Mesenchymal stem cell (in vitro differentiated cells and primary cell): Measurements from ENCODE around the gene HOXB4.

Experiments
- DNase-seq: peaks from one replicate; pipeline ENCODE4 v3.0.0-alpha.2; 2013
- H2AFZ ChIP-seq: one replicate; pipeline ENCODE4 v1.6.1; 2013; ENCODE audit warnings: low read depth, mild to moderate bottlenecking, control low read depth, inconsistent platforms, low read length, moderate library complexity
- H2AK5ac ChIP-seq: 2 replicates; pipeline ENCODE4 v1.6.1; 2013; ENCODE audit warnings: low read length, moderate library complexity, mild to moderate bottlenecking, inconsistent platforms; ENCODE audit not compliant: severe bottlenecking
- H2BK120ac ChIP-seq: one replicate; pipeline ENCODE4 v1.6.1; 2013; ENCODE audit warnings: low read depth, mild to moderate bottlenecking, inconsistent platforms, low read length, moderate library complexity
- H2BK12ac ChIP-seq, 2 experiments: one replicate each; pipeline ENCODE4 v1.6.1; 2013; ENCODE audit warnings: inconsistent platforms in 2 of 2, low read length in 2 of 2, mild to moderate bottlenecking in 2 of 2, moderate library complexity in 2 of 2, control low read depth in 1 of 2
- H2BK15ac ChIP-seq: one replicate; pipeline ENCODE4 v1.6.1; 2013; ENCODE audit warnings: mild to moderate bottlenecking, low read depth, inconsistent platforms; ENCODE audit not compliant: poor library complexity, severe bottlenecking
- H2BK5ac ChIP-seq: 2 replicates; pipeline ENCODE4 v1.6.1; 2013; ENCODE audit warnings: low read depth, mild to moderate bottlenecking, low read length, control low read depth, inconsistent platforms; ENCODE audit not compliant: poor library complexity, severe bottlenecking
- H3K14ac ChIP-seq, 2 experiments: one replicate each; pipeline ENCODE4 v1.6.1; 2013; ENCODE audit warnings: inconsistent platforms in 2 of 2, low read length in 2 of 2, control low read depth in 1 of 2, mild to moderate bottlenecking in 1 of 2, moderate library complexity in 1 of 2
- H3K18ac ChIP-seq, 2 experiments: one replicate each; pipeline ENCODE4 v1.6.1; 2013; ENCODE audit warnings: inconsistent platforms in 2 of 2, low read length in 2 of 2, control low read depth in 1 of 2, low read depth in 1 of 2, mild to moderate bottlenecking in 1 of 2
- H3K23ac ChIP-seq, 2 experiments: one replicate each; pipeline ENCODE4 v1.6.1; 2013; ENCODE audit warnings: inconsistent platforms in 2 of 2, low read length in 2 of 2, mild to moderate bottlenecking in 2 of 2, moderate library complexity in 2 of 2, control low read depth in 1 of 2
- H3K27ac ChIP-seq: 2 replicates; pipeline ENCODE4 v1.5.1; 2013; ENCODE audit warnings: mild to moderate bottlenecking, moderate library complexity, low read length, control low read depth, inconsistent platforms; ENCODE audit not compliant: poor library complexity, severe bottlenecking
- H3K27me3 ChIP-seq, 2 experiments: 2 replicates each; pipeline versions ENCODE4 v1.6.1 to v1.7.0; 2013; ENCODE audit warnings: low read length in 2 of 2, mild to moderate bottlenecking in 2 of 2, moderate library complexity in 2 of 2, control low read depth in 1 of 2, inconsistent platforms in 1 of 2; ENCODE audit not compliant: control insufficient read depth in 1 of 2, insufficient read depth in 1 of 2
- H3K36me3 ChIP-seq, 2 experiments: 2 replicates each; pipeline versions ENCODE4 v1.6.1 to v1.7.0; 2013; ENCODE audit warnings: low read length in 2 of 2, control low read depth in 1 of 2, inconsistent platforms in 1 of 2, low read depth in 1 of 2, mild to moderate bottlenecking in 1 of 2; ENCODE audit not compliant: insufficient read depth in 2 of 2, control insufficient read depth in 1 of 2
- H3K4ac ChIP-seq, 2 experiments: one replicate each; pipeline ENCODE4 v1.6.1; 2013; ENCODE audit warnings: inconsistent platforms in 2 of 2, low read length in 2 of 2, mild to moderate bottlenecking in 2 of 2, moderate library complexity in 2 of 2, control low read depth in 1 of 2, low read depth in 1 of 2
- H3K4me1 ChIP-seq: 2 replicates; pipeline ENCODE4 v1.6.1; 2013; ENCODE audit warnings: low read depth, low read length, control low read depth; ENCODE audit not compliant: control insufficient read depth, insufficient read depth
- H3K4me2 ChIP-seq: 2 replicates; pipeline ENCODE4 v1.6.1; 2013; ENCODE audit warnings: low read length, mild to moderate bottlenecking, inconsistent platforms; ENCODE audit not compliant: poor library complexity, severe bottlenecking
- H3K4me3 ChIP-seq, 2 experiments: 2 replicates each; pipeline versions ENCODE4 v1.5.1 to v1.7.0; 2013; ENCODE audit warnings: low read length in 2 of 2, mild to moderate bottlenecking in 2 of 2, control low read depth in 1 of 2, low read depth in 1 of 2; ENCODE audit not compliant: insufficient read depth in 1 of 2
- H3K79me1 ChIP-seq: replicated peaks from 2 replicates; pipeline ENCODE4 v1.6.1; 2013; ENCODE audit warnings: mild to moderate bottlenecking, control low read depth, low read length, inconsistent platforms; ENCODE audit not compliant: poor library complexity, severe bottlenecking
- H3K9ac ChIP-seq: 2 replicates; pipeline ENCODE4 v1.7.0; 2013; ENCODE audit warnings: mild to moderate bottlenecking, low read length, moderate library complexity
- H3K9me3 ChIP-seq: 2 replicates; pipeline ENCODE4 v1.7.0; 2013; ENCODE audit warnings: mild to moderate bottlenecking, low read length; ENCODE audit not compliant: control insufficient read depth
- H4K8ac ChIP-seq: one replicate; pipeline ENCODE4 v1.6.1; 2013; ENCODE audit warnings: inconsistent platforms, mild to moderate bottlenecking, low read length, moderate library complexity
- H4K91ac ChIP-seq: one replicate; pipeline ENCODE4 v1.6.1; 2013; ENCODE audit warnings: mild to moderate bottlenecking, low read length, inconsistent platforms
- WGBS: methylation state at CpG from one replicate; pipeline ENCODE4 v1.1.7; 2013; ENCODE audit warnings: mixed read lengths; 5-methylcytosine and 5-hydroxymethylcytosine counted together

HOXB4 gene

GRCh38 chr17:48610282-48611211 lies 32.4 kb upstream of the HOXB4 start, which contains the start of gene HOXB7:
HOXB7 (minus strand) TSS chr17:48611017; CDS start chr17:48610918, 99 bp downstream.
- Histone ChIP-seq H3K36me3 (peaks cover 5 to 13% of the 10 kb centered on the region in 2 experiments), H3K4me2 (peak within 1 kb of the TSS; percentile 97), H3K18ac (peak within 1 kb of the TSS; percentile 99), H3K27me3 (peaks cover 8 to 16% of the 10 kb centered on the region in 2 experiments), H2BK12ac (peak within 1 kb of the TSS; percentile 85 to 94), H2BK120ac (peak within 1 kb of the TSS; percentile 99), H3K79me1 (peaks cover 14% of the 10 kb centered on the region), H3K9me3 (no peaks in the 10 kb centered on the region), H2AFZ (no peak within 1 kb of the TSS), H4K8ac (peak within 1 kb of the TSS; percentile 96), H2AK5ac (peak within 1 kb of the TSS; percentile 76), H2BK5ac (peak within 1 kb of the TSS; percentile 98), H3K4me3 (peak within 1 kb of the TSS; percentile 67 to 87), H3K9ac (peak within 1 kb of the TSS; percentile 98), H3K23ac (peak within 1 kb of the TSS; percentile 86 to 97), H3K4ac (peak within 1 kb of the TSS; percentile 97 to 99), H4K91ac (peak within 1 kb of the TSS; percentile 100), H3K14ac (peak within 1 kb of the TSS; percentile 50 to 93), H2BK15ac (peak within 1 kb of the TSS; percentile 87), H3K4me1 (peaks cover 25% of the 10 kb centered on the region), H3K27ac (peak within 1 kb of the TSS; percentile 64)
- DNase-seq: peak; percentile 82
- under 1% methylated on average over 67 of the region's 79 CpGs for WGBS

DNA sequence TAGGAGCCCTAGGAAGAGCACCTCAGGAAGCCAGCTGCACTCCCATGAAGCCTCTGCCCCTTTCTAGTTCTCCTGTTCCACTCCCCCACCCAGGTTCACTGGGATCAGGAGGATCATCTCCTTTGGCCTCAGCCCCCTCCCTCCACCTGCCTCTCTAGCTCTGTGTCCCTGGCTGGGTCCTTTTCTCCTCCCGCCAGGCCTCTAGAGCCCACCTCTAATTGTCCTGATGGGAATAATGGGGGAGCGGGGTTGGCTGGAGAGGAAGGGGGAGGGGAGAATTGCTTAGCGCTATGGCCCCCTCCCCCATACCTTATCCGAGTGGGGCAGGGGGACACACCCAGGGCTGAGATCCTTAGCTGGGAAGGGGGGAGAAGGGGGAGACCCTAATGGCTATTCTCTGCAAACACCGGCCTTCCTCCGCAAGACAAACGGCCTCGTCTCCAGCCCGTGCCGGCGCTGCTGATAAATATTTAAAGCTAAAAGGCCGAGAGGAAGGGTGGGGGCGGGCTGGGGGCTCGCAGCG lies 31.7 kb upstream of the HOXB4 start:
- H2AFZ ChIP-seq: no peak overlapping the region
- peaks cover 14% of the 10 kb centered on the region for H3K79me1 ChIP-seq
- WGBS: under 1% methylated on average over 11 of the region's 15 CpGs
- peak overlapping the region; percentile 94 for H2BK15ac ChIP-seq
- peak overlapping the region; percentile 85 to 91 for H2BK12ac ChIP-seq
- H4K91ac ChIP-seq: peak overlapping the region; percentile 96
- peaks cover 1 to 9% of the 10 kb centered on the region in 2 experiments for H3K27me3 ChIP-seq
- peaks cover 5 to 13% of the 10 kb centered on the region in 2 experiments for H3K36me3 ChIP-seq
- H4K8ac ChIP-seq: peak overlapping the region; percentile 96
- no peaks in the 10 kb centered on the region for H3K9me3 ChIP-seq
- H3K18ac ChIP-seq: peak overlapping the region; percentile 99
- peak overlapping the region; percentile 98 for H3K9ac ChIP-seq
- peak overlapping the region; percentile 64 for H3K27ac ChIP-seq
- H2AK5ac ChIP-seq: peak overlapping the region; percentile 76
- H3K4me2 ChIP-seq: peak overlapping the region; percentile 97
- H2BK120ac ChIP-seq: peak overlapping the region; percentile 99
- no peak for DNase-seq
- peaks cover 25% of the 10 kb centered on the region for H3K4me1 ChIP-seq
- H3K4me3 ChIP-seq: peak overlapping the region; percentile 67 to 87
- peak overlapping the region; percentile 97 to 99 for H3K4ac ChIP-seq
- peak overlapping the region; percentile 16 to 84 for H3K23ac ChIP-seq
- H2BK5ac ChIP-seq: peak overlapping the region; percentile 53
- peak overlapping the region; percentile 50 to 88 for H3K14ac ChIP-seq

DNA sequence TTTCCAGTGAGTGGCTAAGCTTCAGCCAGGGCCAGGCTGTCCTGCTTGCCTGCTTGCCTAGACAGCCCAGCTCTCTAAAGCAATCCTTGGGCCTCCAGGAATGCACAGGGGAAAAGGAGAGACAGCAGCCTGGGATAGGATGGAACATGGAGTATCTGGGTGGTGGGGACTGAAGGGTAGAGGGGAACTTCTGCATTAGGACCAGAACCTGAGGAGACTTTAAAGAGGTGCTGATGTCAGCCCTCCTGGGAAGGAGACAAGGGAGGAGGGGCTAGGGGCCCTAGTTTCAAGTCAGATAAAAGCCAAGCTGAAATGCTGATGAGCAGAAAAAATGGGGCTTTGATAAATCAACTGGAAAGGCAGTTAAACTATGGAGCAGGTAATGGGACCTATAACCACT lies 30.9 kb upstream of the HOXB4 start:
- Histone ChIP-seq H3K36me3 (peaks cover 5 to 13% of the 10 kb centered on the region in 2 experiments), H3K4me1 (peaks cover 21% of the 10 kb centered on the region), H3K27me3 (peaks cover 0 to 7% of the 10 kb centered on the region in 2 experiments), H3K4me2 (peak overlapping the region; percentile 97), H2AK5ac (peak overlapping the region; percentile 3), H2BK5ac (no peak overlapping the region), H3K23ac (peak overlapping the region in 1 of 2 experiments; percentile 78), H2BK15ac (peak overlapping the region; percentile 94), H3K14ac (peak overlapping the region in 1 of 2 experiments; percentile 48), H2BK120ac (peak overlapping the region; percentile 99), H3K4ac (peak overlapping the region; percentile 93 to 99), H3K9ac (peak overlapping the region; percentile 98), H3K4me3 (peak overlapping the region in 1 of 2 experiments; percentile 87), H2BK12ac (peak overlapping the region; percentile 85 to 91), H4K91ac (peak overlapping the region; percentile 88), H3K9me3 (no peaks in the 10 kb centered on the region), H3K79me1 (peaks cover 14% of the 10 kb centered on the region), H4K8ac (peak overlapping the region; percentile 78), H3K27ac (peak overlapping the region; percentile 9), H2AFZ (no peak overlapping the region), H3K18ac (peak overlapping the region; percentile 60 to 90)
- peak; percentile 83 for DNase-seq

GRCh38 chr17:48608494-48608834 lies 30.3 kb upstream of the HOXB4 start:
- Histone ChIP-seq H4K91ac (peak overlapping the region; percentile 84), H3K18ac (peak overlapping the region; percentile 60 to 90), H2BK120ac (peak overlapping the region; percentile 99), H3K4me1 (peaks cover 21% of the 10 kb centered on the region), H3K4ac (peak overlapping the region; percentile 29 to 93), H2AFZ (no peak overlapping the region), H3K14ac (no peak overlapping the region), H3K4me2 (no peak overlapping the region), H3K4me3 (peak overlapping the region in 1 of 2 experiments; percentile 87), H2BK12ac (peak overlapping the region; percentile 45 to 75), H3K27me3 (peaks cover 0 to 7% of the 10 kb centered on the region in 2 experiments), H3K27ac (no peak overlapping the region), H2BK5ac (no peak overlapping the region), H3K79me1 (peaks cover 14% of the 10 kb centered on the region), H3K9me3 (no peaks in the 10 kb centered on the region), H3K36me3 (peaks cover 5 to 13% of the 10 kb centered on the region in 2 experiments), H3K23ac (no peak overlapping the region), H3K9ac (peak overlapping the region; percentile 98), H2BK15ac (no peak overlapping the region), H4K8ac (peak overlapping the region; percentile 78), H2AK5ac (no peak overlapping the region)
- DNase-seq: peak; percentile 58
- 55% methylated on average over 1 of the region's 1 CpG for WGBS
